Panc1 (cell line): ENCODE results near the gene SHQ1. TPM values are rescaled to one million over a fixed set of nuclear protein-coding genes. Genes with fewer than 3 reads are reported as not detected.
"Not testable (repeated sequence)": the region's sequence is repeated elsewhere in the genome, so short reads cannot be mapped to it uniquely, and the experiment has no call there.

Experiments
- ATAC-seq: fragments of 200-7000 bp; cut with Tn5 transposase; 2 replicates; pipeline ENCODE4 v1.9.1; 2020; ENCODE audit warnings: mild to moderate bottlenecking, moderate library complexity
- BruUV-seq: library from RNA; stranded (reverse); fragments of 400-500 nt; replicated peaks from 2 replicates; lab custom pipeline; 2021; lab: Mats Ljungman, UMichigan
- CTCF ChIA-PET: fragments of 300-600 bp; sonication (Branson Sonifier 250); formaldehyde crosslinking; loops from one replicate; lab custom pipeline; 2022; ENCODE audit warnings: antibody characterized with exemption; lab: Charles Lee
- POLR2A ChIA-PET: fragments of 300-600 bp; sonication (Branson Sonifier 250); formaldehyde crosslinking; loops from one replicate; lab custom pipeline; 2022; ENCODE audit warnings: antibody characterized with exemption; lab: Charles Lee
- DNase-seq: peaks from one replicate; pipeline ENCODE4 v3.0.0-alpha.2; 2010; ENCODE audit warnings: low read depth, low spot score
- H3K27ac ChIP-seq: 2 replicates; pipeline ENCODE4 v1.5.1; 2011; ENCODE audit warnings: mild to moderate bottlenecking, low read length, inconsistent platforms
- H3K27me3 ChIP-seq: fragments of 200-500 bp; sonication (Bioruptor generic); 2 replicates; pipeline ENCODE4 v1.6.0; 2014; ENCODE audit warnings: low read length, inconsistent platforms; ENCODE audit not compliant: control insufficient read depth, insufficient read depth
- H3K36me3 ChIP-seq: fragments of 200-500 bp; sonication (Bioruptor generic); 2 replicates; pipeline ENCODE4 v1.5.1; 2014; ENCODE audit warnings: inconsistent platforms, mild to moderate bottlenecking, low read length, moderate library complexity; ENCODE audit not compliant: control insufficient read depth, insufficient read depth
- H3K4me1 ChIP-seq: 2 replicates; pipeline ENCODE4 v1.5.1; 2011; ENCODE audit warnings: inconsistent platforms, mild to moderate bottlenecking, low read length, moderate library complexity; ENCODE audit not compliant: control insufficient read depth, insufficient read depth
- H3K4me3 ChIP-seq, 2 experiments: 2 replicates each; pipeline ENCODE4 v1.5.1; 2011 to 2012; ENCODE audit warnings: low read depth in 2 of 2, low read length in 2 of 2, mild to moderate bottlenecking in 2 of 2, inconsistent platforms in 1 of 2, moderate library complexity in 1 of 2
- H3K9me3 ChIP-seq: fragments of 200-500 bp; sonication (Bioruptor generic); 2 replicates; pipeline ENCODE4 v1.5.1; 2014; ENCODE audit warnings: low read depth, mild to moderate bottlenecking, inconsistent platforms, low read length, moderate library complexity; ENCODE audit not compliant: control insufficient read depth, insufficient read depth
- POLR2AphosphoS5 ChIP-seq: IDR thresholded peaks from 2 replicates; pipeline ENCODE4 v1.6.1; 2012; ENCODE audit warnings: mild to moderate bottlenecking, low read depth, low read length, moderate library complexity
- REST ChIP-seq, 2 experiments: IDR thresholded peaks; 2 replicates each; pipeline ENCODE4 v1.6.1; 2011 to 2012; ENCODE audit warnings: low read depth in 2 of 2, control low read depth in 1 of 2, low read length in 1 of 2, mild to moderate bottlenecking in 1 of 2, moderate library complexity in 1 of 2; ENCODE audit not compliant: insufficient read depth in 1 of 2
- SIN3A ChIP-seq: IDR thresholded peaks from 2 replicates; pipeline ENCODE4 v1.6.1; 2012; ENCODE audit warnings: low read depth, mild to moderate bottlenecking, low read length, moderate library complexity, borderline replicate concordance; ENCODE audit not compliant: insufficient read depth
- TCF7L2 ChIP-seq: IDR thresholded peaks from 2 replicates; pipeline ENCODE4 v1.6.1; 2011; ENCODE audit warnings: mild to moderate bottlenecking, low read depth, low read length, inconsistent platforms
- in situ Hi-C: cut with HindIII; loops from 2 replicates; pipeline ENCODE4 v1.10.0; 2016; ENCODE audit warnings: low sequenced_read_pairs, low pct_unique_long_range_greater_than_20kb
- intact Hi-C: fragments of 100-400 bp; cut with micrococcal nuclease; formaldehyde crosslinking; loops from one replicate; pipeline ENCODE4 v1.10.0; 2022; ENCODE audit not compliant: unreplicated experiment
- total RNA-seq: library from RNA; stranded (reverse); gene quantifications from one replicate; pipeline ENCODE4 v1.2.1, GENCODE V29; 2021; ENCODE audit not compliant: unreplicated experiment
- TF ChIP-seq, protein P1 (sequence below): fragments of 450-650 bp; IDR thresholded peaks from 2 replicates; pipeline ENCODE4 v1.5.1; 2017; ENCODE audit warnings: mild to moderate bottlenecking

Gene SHQ1
- total RNA-seq, 1 experiment from 2014 or later = 21.0 TPM

- ATAC-seq = peak; percentile 84
- no peaks in the 10 kb centered on the region for H3K27me3 ChIP-seq
- peak overlapping the region; percentile 47 to 56 for H3K4me3 ChIP-seq
- H3K9me3 ChIP-seq = no peaks in the 10 kb centered on the region
- CTCF ChIA-PET = interaction anchor here (0.6 kb wide), 1 partner anchor 331 kb away, joined by 4 read pairs; no protein-coding TSS in a partner anchor
- intact Hi-C loops (no loop called here), in situ Hi-C loops (no loop called here)
- 0 out of 2 replicates have a peak overlapping the region, but pooled peaks have one; percentile 39 for H3K27ac ChIP-seq
- H3K4me1 ChIP-seq = 0 out of 2 replicates have a peak, but pooled peaks cover 3% of the 10 kb centered on the region
- TF ChIP-seq REST (IDR thresholded peaks at IDR 0.05; ENCODE audit: insufficient read depth in 1 of 2, low read depth in 2 of 2, low read length in 1 of 2) = no peak
- TF ChIP-seq POLR2AphosphoS5 = no peak
- TF ChIP-seq TCF7L2 = no peak
- TF ChIP-seq, protein P1, sequence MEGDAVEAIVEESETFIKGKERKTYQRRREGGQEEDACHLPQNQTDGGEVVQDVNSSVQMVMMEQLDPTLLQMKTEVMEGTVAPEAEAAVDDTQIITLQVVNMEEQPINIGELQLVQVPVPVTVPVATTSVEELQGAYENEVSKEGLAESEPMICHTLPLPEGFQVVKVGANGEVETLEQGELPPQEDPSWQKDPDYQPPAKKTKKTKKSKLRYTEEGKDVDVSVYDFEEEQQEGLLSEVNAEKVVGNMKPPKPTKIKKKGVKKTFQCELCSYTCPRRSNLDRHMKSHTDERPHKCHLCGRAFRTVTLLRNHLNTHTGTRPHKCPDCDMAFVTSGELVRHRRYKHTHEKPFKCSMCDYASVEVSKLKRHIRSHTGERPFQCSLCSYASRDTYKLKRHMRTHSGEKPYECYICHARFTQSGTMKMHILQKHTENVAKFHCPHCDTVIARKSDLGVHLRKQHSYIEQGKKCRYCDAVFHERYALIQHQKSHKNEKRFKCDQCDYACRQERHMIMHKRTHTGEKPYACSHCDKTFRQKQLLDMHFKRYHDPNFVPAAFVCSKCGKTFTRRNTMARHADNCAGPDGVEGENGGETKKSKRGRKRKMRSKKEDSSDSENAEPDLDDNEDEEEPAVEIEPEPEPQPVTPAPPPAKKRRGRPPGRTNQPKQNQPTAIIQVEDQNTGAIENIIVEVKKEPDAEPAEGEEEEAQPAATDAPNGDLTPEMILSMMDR = no peak
- no peak for TF ChIP-seq SIN3A
- no peaks in the 10 kb centered on the region for H3K36me3 ChIP-seq
- POLR2A ChIA-PET = interaction anchor here (0.7 kb wide), 1 partner anchor 9 kb away, joined by 4 read pairs; no protein-coding TSS in a partner anchor
- BruUV-seq = no TSS peak
- no peak for DNase-seq
Observed at GRCh38 chr3:72738752-72739530, 109.3 kb downstream of the SHQ1 start.

DNA sequence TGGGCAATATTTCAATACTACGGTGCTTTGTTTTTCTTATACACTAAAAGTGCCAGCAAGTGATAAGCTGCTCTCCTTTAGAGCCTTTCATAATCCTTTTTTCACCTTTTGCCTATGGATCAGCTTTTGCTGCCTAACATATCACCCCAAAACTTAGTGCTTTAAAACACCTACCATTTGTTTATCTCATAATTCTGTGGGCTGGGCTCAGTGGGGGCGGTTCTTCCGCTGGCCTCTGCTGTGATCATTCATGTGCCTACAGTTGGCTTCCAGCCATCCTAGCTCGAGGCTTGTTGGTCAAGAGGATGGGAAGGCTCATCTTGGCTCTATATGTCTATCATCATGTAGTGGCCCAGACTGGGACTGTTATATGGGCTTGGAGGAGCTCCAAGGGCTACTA is 113.2 kb downstream of the SHQ1 start:
- intact Hi-C loops, DNase-seq, in situ Hi-C loops, BruUV-seq, H3K9me3 ChIP-seq, H3K4me3 ChIP-seq, H3K27me3 ChIP-seq, H3K27ac ChIP-seq, ATAC-seq, H3K4me1 ChIP-seq, CTCF ChIA-PET, POLR2A ChIA-PET, H3K36me3 ChIP-seq: not testable (repeated sequence)

DNA sequence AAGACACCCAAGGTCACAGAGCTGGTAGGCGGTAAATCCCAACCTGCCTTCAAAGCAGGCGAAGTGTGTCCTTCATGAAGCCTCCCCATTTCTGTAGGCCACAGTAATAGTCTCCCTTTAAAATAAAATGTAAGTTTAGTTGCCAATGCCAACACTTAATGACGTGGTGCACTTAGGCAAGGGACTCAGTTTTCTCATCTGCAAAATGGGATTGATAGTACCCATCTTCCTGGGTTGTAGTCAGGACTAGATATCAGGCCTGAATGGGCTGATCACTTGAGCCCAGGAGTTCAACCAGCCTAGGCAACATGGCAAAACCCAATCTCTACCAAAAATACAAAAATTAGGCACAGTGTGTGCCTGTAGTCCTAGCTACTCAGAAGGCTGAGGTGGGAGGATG is 114.6 kb downstream of the SHQ1 start:
- ChIA-PET POLR2A (no interaction called here), CTCF (no interaction called here)
- no TSS peak for BruUV-seq
- no peak overlapping the region for H3K4me3 ChIP-seq
- in situ Hi-C loops = no loop called here
- no peak for ATAC-seq
- TF ChIP-seq TCF7L2 = no peak
- TF ChIP-seq, protein P1 = no peak
- no peak for TF ChIP-seq POLR2AphosphoS5
- H3K4me1 ChIP-seq = 0 out of 2 replicates have a peak, but pooled peaks cover 3% of the 10 kb centered on the region
- H3K9me3 ChIP-seq = no peaks in the 10 kb centered on the region
- no peak for DNase-seq
- intact Hi-C loops = no loop called here
- no peaks in the 10 kb centered on the region for H3K36me3 ChIP-seq
- no peaks in the 10 kb centered on the region for H3K27me3 ChIP-seq
- H3K27ac ChIP-seq = no peak overlapping the region

GRCh38 chr3:72732666-72733345 is 115.4 kb downstream of the SHQ1 start:
- H3K4me1 ChIP-seq, in situ Hi-C loops, ATAC-seq, H3K27me3 ChIP-seq, CTCF ChIA-PET, intact Hi-C loops, H3K4me3 ChIP-seq, H3K9me3 ChIP-seq, DNase-seq, BruUV-seq, H3K36me3 ChIP-seq, H3K27ac ChIP-seq, POLR2A ChIA-PET: not testable (repeated sequence)
